Measurements from ENCODE around the gene SNRNP200. TPM values are rescaled to one million over a fixed set of nuclear protein-coding genes. Genes with fewer than 3 reads are reported as not detected.
"Not testable (repeated sequence)": the region's sequence is repeated elsewhere in the genome, so short reads cannot be mapped to it uniquely, and the experiment has no call there.

The SNRNP200 gene
- total RNA-seq, 2 experiments from 2014 or later = 170 to 182 TPM

- Mint-ChIP-seq H3K27ac (peak overlapping the region; percentile 13), H3K9me3 (ENCODE audit: low read depth) (no peaks in the 10 kb centered on the region), H3K4me1 (peaks cover 50% of the 10 kb centered on the region), H3K27me3 (no peaks in the 10 kb centered on the region), H3K36me3 (peaks cover 73% of the 10 kb centered on the region), H3K4me3 (no peak overlapping the region)
- ATAC-seq (no peak), DNase-seq (no peak)
- CTCF ChIA-PET = interaction anchor here (1.9 kb wide), 1 partner anchor 18 kb away, joined by 8 read pairs; no protein-coding TSS in a partner anchor
Observed at GRCh38 chr2:96301865-96302264, 3.5 kb downstream of the SNRNP200 start.

- DNase-seq = no peak
- Mint-ChIP-seq H3K4me3 (no peak overlapping the region), H3K4me1 (peaks cover 12% of the 10 kb centered on the region), H3K27ac (no peak overlapping the region), H3K27me3 (no peaks in the 10 kb centered on the region), H3K36me3 (peaks cover 77% of the 10 kb centered on the region), H3K9me3 (ENCODE audit: low read depth) (no peaks in the 10 kb centered on the region)
- CTCF ChIA-PET = no interaction called here
- no peak for ATAC-seq
Observed at GRCh38 chr2:96296925-96297324, 8.4 kb downstream of the SNRNP200 start.

- not testable (repeated sequence) for DNase-seq; H3K27me3 Mint-ChIP-seq; ATAC-seq; H3K9me3 Mint-ChIP-seq (ENCODE audit: low read depth); H3K27ac Mint-ChIP-seq; H3K4me3 Mint-ChIP-seq; H3K4me1 Mint-ChIP-seq
- peaks cover 86% of the 10 kb centered on the region for H3K36me3 Mint-ChIP-seq
- CTCF ChIA-PET = interaction anchor here (0.6 to 1.1 kb wide), 3 partner anchors 27 to 54 kb away, joined by 3 to 6 read pairs (median 3); no protein-coding TSS in a partner anchor
Observed at GRCh38 chr2:96294271-96294670, 11.1 kb downstream of the SNRNP200 start.

GRCh38 chr2:96291751-96292150, 13.6 kb downstream of the SNRNP200 start:
- DNase-seq (no peak), ATAC-seq (no peak)
- CTCF ChIA-PET = interaction anchor here (0.9 kb wide), 1 partner anchor 118 kb away, joined by 3 read pairs; no protein-coding TSS in a partner anchor
- no peak overlapping the region for H3K4me3 Mint-ChIP-seq
- no peak overlapping the region for H3K27ac Mint-ChIP-seq
- H3K36me3 Mint-ChIP-seq = peaks cover 80% of the 10 kb centered on the region
- no peaks in the 10 kb centered on the region for H3K4me1 Mint-ChIP-seq
- H3K27me3 Mint-ChIP-seq = no peaks in the 10 kb centered on the region
- H3K9me3 Mint-ChIP-seq (ENCODE audit: low read depth) = no peaks in the 10 kb centered on the region

- no peak overlapping the region for H3K4me3 Mint-ChIP-seq
- H3K27ac Mint-ChIP-seq = no peak overlapping the region
- no peaks in the 10 kb centered on the region for H3K27me3 Mint-ChIP-seq
- H3K4me1 Mint-ChIP-seq = no peaks in the 10 kb centered on the region
- H3K9me3 Mint-ChIP-seq (ENCODE audit: low read depth) = no peaks in the 10 kb centered on the region
- DNase-seq (no peak), ATAC-seq (no peak)
- H3K36me3 Mint-ChIP-seq = peaks cover 79% of the 10 kb centered on the region
- CTCF ChIA-PET = interaction anchor here (1.1 kb wide), 1 partner anchor 8 kb away, joined by 3 read pairs; no protein-coding TSS in a partner anchor
Observed at GRCh38 chr2:96287273-96287856, 18.0 kb downstream of the SNRNP200 start.

- no peak overlapping the region for H3K27ac Mint-ChIP-seq
- CTCF ChIA-PET = no interaction called here
- ATAC-seq (no peak), DNase-seq (no peak)
- no peaks in the 10 kb centered on the region for H3K27me3 Mint-ChIP-seq
- peaks cover 60% of the 10 kb centered on the region for H3K36me3 Mint-ChIP-seq
- H3K4me1 Mint-ChIP-seq = peaks cover 4% of the 10 kb centered on the region
- no peaks in the 10 kb centered on the region for H3K9me3 Mint-ChIP-seq (ENCODE audit: low read depth)
- H3K4me3 Mint-ChIP-seq = no peak overlapping the region
Observed at GRCh38 chr2:96276787-96277499, 28.4 kb downstream of the SNRNP200 start.

GRCh38 chr2:96274355-96275056, 30.8 kb downstream of the SNRNP200 start:
- Mint-ChIP-seq H3K36me3 (peaks cover 57% of the 10 kb centered on the region), H3K27ac (peak overlapping the region; percentile 36), H3K27me3 (no peaks in the 10 kb centered on the region), H3K4me1 (peaks cover 4% of the 10 kb centered on the region), H3K4me3 (no peak overlapping the region), H3K9me3 (ENCODE audit: low read depth) (no peaks in the 10 kb centered on the region)
- no peak for ATAC-seq
- no peak for DNase-seq
- CTCF ChIA-PET = no interaction called here

GRCh38 chr2:96273763-96274162, 31.6 kb downstream of the SNRNP200 start:
- Mint-ChIP-seq H3K27me3 (no peaks in the 10 kb centered on the region), H3K4me3 (no peak overlapping the region), H3K27ac (no peak overlapping the region), H3K9me3 (ENCODE audit: low read depth) (no peaks in the 10 kb centered on the region), H3K4me1 (peaks cover 4% of the 10 kb centered on the region), H3K36me3 (peaks cover 52% of the 10 kb centered on the region)
- DNase-seq (no peak), ATAC-seq (no peak)
- CTCF ChIA-PET = interaction anchor here (0.7 to 1.3 kb wide), 3 partner anchors 62 to 559 kb away, joined by 3 to 4 read pairs (median 3); no protein-coding TSS in a partner anchor

- no peaks in the 10 kb centered on the region for H3K27me3 Mint-ChIP-seq
- peaks cover 45% of the 10 kb centered on the region for H3K36me3 Mint-ChIP-seq
- no peak overlapping the region for H3K4me3 Mint-ChIP-seq
- ATAC-seq = no peak
- H3K27ac Mint-ChIP-seq = no peak overlapping the region
- H3K9me3 Mint-ChIP-seq (ENCODE audit: low read depth) = no peaks in the 10 kb centered on the region
- peaks cover 19% of the 10 kb centered on the region for H3K4me1 Mint-ChIP-seq
- no peak for DNase-seq
- CTCF ChIA-PET = interaction anchor here (1.1 kb wide), 1 partner anchor 64 kb away, joined by 3 read pairs; the partner anchor contains the start of gene NCAPH
Observed at GRCh38 chr2:96271995-96272394, 33.4 kb downstream of the SNRNP200 start.

GRCh38 chr2:96267159-96267971, 38.0 kb downstream of the SNRNP200 start:
- Mint-ChIP-seq H3K27me3 (no peaks in the 10 kb centered on the region), H3K27ac (peak overlapping the region; percentile 81), H3K4me3 (peak overlapping the region; percentile 96), H3K4me1 (peaks cover 39% of the 10 kb centered on the region), H3K36me3 (peaks cover 32% of the 10 kb centered on the region), H3K9me3 (ENCODE audit: low read depth) (no peaks in the 10 kb centered on the region)
- DNase-seq (peak; percentile 75), ATAC-seq (no peak)
- CTCF ChIA-PET = interaction anchor here (0.6 to 2.8 kb wide), 18 partner anchors 17 to 878 kb away, joined by 3 to 19 read pairs (median 4); partner anchors contain the start of genes ASTL and STARD7

- ATAC-seq (peak; percentile 92), DNase-seq (peak; percentile 100)
- no peaks in the 10 kb centered on the region for H3K9me3 Mint-ChIP-seq (ENCODE audit: low read depth)
- peak within 1 kb of the TSS; percentile 87 for H3K27ac Mint-ChIP-seq
- CTCF ChIA-PET = interaction anchor here (0.6 to 2.7 kb wide), 10 partner anchors 16 to 879 kb away, joined by 3 to 19 read pairs (median 4); partner anchors contain the start of genes ASTL and STARD7
- peak within 1 kb of the TSS; percentile 96 for H3K4me3 Mint-ChIP-seq
- no peaks in the 10 kb centered on the region for H3K27me3 Mint-ChIP-seq
- peaks cover 28% of the 10 kb centered on the region for H3K36me3 Mint-ChIP-seq
- peaks cover 39% of the 10 kb centered on the region for H3K4me1 Mint-ChIP-seq
Observed at GRCh38 chr2:96265840-96266679, 39.3 kb downstream of the SNRNP200 start, which contains the start of the genes CIAO1 and TMEM127. CIAO1 (plus strand) TSS chr2:96266225; CDS start chr2:96266351, 126 bp downstream. TMEM127 (minus strand) TSS chr2:96265997; CDS start chr2:96265381, 616 bp downstream.

Measured in activated CD8-positive, alpha-beta memory T cell treated with anti-CD3 and anti-CD28 coated beads, Interleukin-2, amount 10 ng/mL, durations not matched to agents 7 days and 5 days (primary cell).